ENCODE results near the gene NFIB. TPM values are rescaled to one million over a fixed set of nuclear protein-coding genes. Genes with fewer than 3 reads are reported as not detected.

The NFIB gene
- total RNA-seq, 1 experiment from 2014 or later = 14.3 TPM

- H3K4me1 ChIP-seq (ENCODE audit: insufficient read depth, low read length) = no peaks in the 10 kb centered on the region
- no peak overlapping the region for H4K8ac ChIP-seq (replicated peaks; ENCODE audit: insufficient read length, low read depth, low read length)
- no peak overlapping the region for H3K4me2 ChIP-seq (ENCODE audit: insufficient read depth, insufficient read length, low read length)
- H2BK120ac ChIP-seq (ENCODE audit: low read depth, low read length, poor library complexity, severe bottlenecking) = no peak overlapping the region
- H2BK12ac ChIP-seq (ENCODE audit: insufficient read length, low read depth, low read length) = no peak overlapping the region
- no peaks in the 10 kb centered on the region for H3K9me3 Mint-ChIP-seq
- no peak overlapping the region for H3K18ac ChIP-seq (ENCODE audit: insufficient read length, low read depth, low read length)
- H3K27ac Mint-ChIP-seq = no peak overlapping the region
- peaks cover 6 to 11% of the 10 kb centered on the region in 2 experiments; a peak in 3 of 4 replicates for H3K4me1 Mint-ChIP-seq
- H3K4me3 Mint-ChIP-seq = no peak overlapping the region
- no peaks in the 10 kb centered on the region for H3K36me3 Mint-ChIP-seq (ENCODE audit: insufficient read depth in 1 of 3, low read depth in 3 of 3)
- H4K91ac ChIP-seq (ENCODE audit: insufficient read length, low read depth, low read length) = no peak overlapping the region
- no peak overlapping the region for H2BK20ac ChIP-seq (ENCODE audit: low read depth, low read length, poor library complexity, severe bottlenecking)
- H2BK15ac ChIP-seq (ENCODE audit: low read depth, low read length) = no peak overlapping the region
- no peak overlapping the region for H3T11ph ChIP-seq (ENCODE audit: low read length)
- no peak overlapping the region for H3K23ac ChIP-seq (ENCODE audit: insufficient read length, low read depth, low read length)
- no peak overlapping the region for H3K9ac ChIP-seq (ENCODE audit: extremely low read depth, insufficient read length, low read length)
- H3K27me3 Mint-ChIP-seq (ENCODE audit: low read depth) = no peaks in the 10 kb centered on the region
- no peak overlapping the region for H3K14ac ChIP-seq (ENCODE audit: insufficient read depth, low read length)
- H3K27ac ChIP-seq (ENCODE audit: insufficient read length, low read depth, low read length) = no peak overlapping the region
- H3K9me3 ChIP-seq (ENCODE audit: control insufficient read depth, low read depth, low read length) = no peaks in the 10 kb centered on the region
- H2AFZ ChIP-seq (ENCODE audit: low read length) = no peak overlapping the region
- H2BK5ac ChIP-seq (ENCODE audit: insufficient read length, low read length) = no peak overlapping the region
- no peak overlapping the region for H3K4ac ChIP-seq (ENCODE audit: low read depth, low read length)
- H3K56ac ChIP-seq (ENCODE audit: insufficient read length, low read depth, low read length) = no peak overlapping the region
- no peak for DNase-seq
- no peaks in the 10 kb centered on the region for H3K79me2 ChIP-seq (ENCODE audit: insufficient read depth, low read length)
- H3K27me3 ChIP-seq (ENCODE audit: insufficient read depth, low read length) = no peaks in the 10 kb centered on the region
- H3K79me1 ChIP-seq (ENCODE audit: insufficient read depth, low read depth, low read length, poor library complexity, severe bottlenecking) = no peaks in the 10 kb centered on the region
- H2AK5ac ChIP-seq (ENCODE audit: insufficient read length, low read length) = no peak overlapping the region
- H3K23me2 ChIP-seq (ENCODE audit: insufficient read length, low read depth, low read length, poor library complexity, severe bottlenecking) = no peaks in the 10 kb centered on the region
- H4K20me1 ChIP-seq (ENCODE audit: control insufficient read depth, insufficient read depth, insufficient read length) = no peaks in the 10 kb centered on the region
- TF ChIP-seq CTCF (conservative IDR thresholded peaks at IDR 0.05) = no peak
- WGBS (ENCODE audit: extremely low coverage, insufficient read length, low lambda C conversion rate) = no CpG with 5 or more reads among the region's 5 CpGs
- no peak overlapping the region for H4K5ac ChIP-seq (ENCODE audit: insufficient read length, low read depth, low read length)
Observed at GRCh38 chr9:14072850-14073249, 241.1 kb downstream of the NFIB start.

All from H9 (cell line).